ENCODE data around the gene EPAS1. TPM values are rescaled to one million over a fixed set of nuclear protein-coding genes. Genes with fewer than 3 reads are reported as not detected.

Gene EPAS1
- total and polyA plus RNA-seq, 2 of the 13 experiments (the other 11 are each of a cell fraction or from before 2014, with no cell fraction given): 47.1 to 182 TPM

DNA sequence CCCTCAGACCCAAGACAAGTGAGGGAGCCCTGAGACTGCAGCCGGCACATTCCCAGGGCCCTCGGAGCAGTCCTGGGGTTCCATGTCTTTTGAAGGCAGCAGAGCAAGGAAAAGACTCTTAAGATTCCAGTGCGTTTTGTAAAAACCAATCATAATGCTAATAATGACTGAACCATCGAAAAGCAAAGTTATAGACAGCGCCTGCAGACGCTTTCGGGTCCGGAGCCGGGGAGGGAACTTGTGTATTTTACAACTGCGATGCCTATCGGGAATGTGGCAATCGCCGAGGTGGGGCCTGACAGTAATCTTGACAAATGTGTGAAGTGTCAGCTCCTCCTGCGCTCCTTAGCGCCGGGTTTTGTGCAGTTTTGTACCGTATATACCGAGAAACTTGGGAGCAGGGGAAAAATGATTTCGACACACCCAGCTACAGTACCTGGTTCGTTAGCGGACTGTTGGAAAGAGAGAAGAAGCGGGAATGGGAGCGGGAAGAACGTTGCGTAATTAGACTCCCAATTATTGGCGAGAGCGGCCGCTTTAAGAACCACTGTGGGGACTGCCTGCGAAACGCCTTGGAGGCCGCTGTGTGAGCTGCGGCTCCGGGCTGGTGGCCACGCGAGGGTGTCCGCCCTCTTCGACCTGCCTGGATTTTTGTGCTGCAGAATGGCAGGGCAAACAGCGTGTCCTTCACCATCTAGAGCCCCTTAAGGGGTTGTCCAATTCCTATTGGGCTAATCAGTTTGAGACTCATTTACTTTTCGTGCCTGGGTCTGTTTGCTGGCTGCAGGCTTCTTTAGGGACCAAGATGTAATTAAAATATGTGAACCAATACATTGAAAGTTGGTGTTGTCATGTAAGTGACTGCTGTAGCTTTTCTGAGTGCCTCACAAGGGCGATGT is 2.4 kb downstream of the EPAS1 start (continued):
- TF ChIP-seq GMEB1 (CRISPR knock-in tag; IDR thresholded peaks at IDR 0.05; ENCODE audit: borderline replicate concordance) (no peak), SUZ12 (IDR thresholded peaks at IDR 0.05; ENCODE audit: low read depth, low read length) (no peak), HOXA9 (CRISPR knock-in tag; IDR thresholded peaks at IDR 0.05; ENCODE audit: borderline replicate concordance) (no peak), KDM3A (CRISPR knock-in tag; IDR thresholded peaks at IDR 0.05; ENCODE audit: low read depth) (no peak), THYN1 (CRISPR knock-in tag; IDR thresholded peaks at IDR 0.05; ENCODE audit: borderline replicate concordance, low read depth) (no peak), SRSF9 (IDR thresholded peaks at IDR 0.05; ENCODE audit: borderline replicate concordance, insufficient read depth, low read depth, low read length, poor library complexity, severe bottlenecking) (no peak), DMAP1 (CRISPR knock-in tag; IDR thresholded peaks at IDR 0.05) (peak; percentile 60; the same call in 1 of the 2 replicates), TRIM24 (CRISPR knock-in tag; IDR thresholded peaks at IDR 0.05) (0 out of 2 replicates have a peak, but pooled peaks have one; percentile 16), RXRA (CRISPR knock-in tag; IDR thresholded peaks at IDR 0.05) (no peak; the same call in none of the 2 replicates), POLR2G (IDR thresholded peaks at IDR 0.05; ENCODE audit: low read depth, low read length) (no peak), STAT6 (CRISPR knock-in tag; IDR thresholded peaks at IDR 0.05; ENCODE audit: borderline replicate concordance) (no peak), ZNF224 (CRISPR knock-in tag; IDR thresholded peaks at IDR 0.05) (0 out of 2 replicates have a peak, but pooled peaks have one; percentile 35)
